K562 (cell line): ENCODE data around the gene CSTPP1. TPM values are rescaled to one million over a fixed set of nuclear protein-coding genes. Genes with fewer than 3 reads are reported as not detected.

Experiments used
- ATAC-seq: fragments of 200-7000 bp; cut with Tn5 transposase; 3 replicates; pipeline ENCODE4 v1.9.1; 2020; ENCODE audit warnings: moderate library complexity
- BruUV-seq: library from RNA; stranded (reverse); fragments of 400-500 nt; replicated peaks from 2 replicates; lab custom pipeline; 2021; lab: Mats Ljungman, UMichigan
- CTCF ChIA-PET: fragments of 300-600 bp; formaldehyde crosslinking; extraction: SDS; loops from one replicate; lab custom pipeline; 2021; ENCODE audit warnings: low intra/inter-chr PET ratio; lab: Yijun Ruan, JAX
- POLR2A ChIA-PET: fragments of 300-600, 350-650 bp; sonication (Branson Sonifier 250); formaldehyde crosslinking; extraction: SDS; loops from one replicate; lab custom pipeline; 2021; ENCODE audit warnings: antibody characterized with exemption, inconsistent platforms; lab: Yijun Ruan, JAX
- DNase-seq, 4 experiments: peaks; one replicate each; pipeline versions ENCODE4 v3.0.0 to v3.0.0-alpha.2; 2011 to 2018; ENCODE audit warnings: low spot score in 3 of 4, mixed read lengths in 3 of 4; ENCODE audit errors: extremely low read depth in 1 of 4
- FAIRE-seq: peaks from 2 replicates; lab custom pipeline; 2011; peaks lifted over from hg19 to GRCh38; lab: Jason Lieb, UNC
- H2AFZ ChIP-seq: 2 replicates; pipeline ENCODE4 v1.6.0; 2011; ENCODE audit warnings: low read depth, low read length, control low read depth, inconsistent platforms
- H3K27ac ChIP-seq: fragments of 200-600 bp; 3 replicates; pipeline ENCODE4 v1.8.0; 2011; ENCODE audit warnings: low read depth, mild to moderate bottlenecking, control low read depth, inconsistent platforms, low read length, moderate library complexity, mixed read lengths; ENCODE audit errors: extremely low read depth
- H3K27me3 ChIP-seq, 2 experiments: fragments of 300-600 bp in 1 of 2; 2 replicates in 1 of 2; 3 replicates in 1 of 2; pipeline versions ENCODE4 v1.6.0 to v1.8.0; 2011; ENCODE audit warnings: inconsistent platforms in 2 of 2, low read length in 2 of 2, mild to moderate bottlenecking in 1 of 2, mixed read lengths in 1 of 2, moderate library complexity in 1 of 2; ENCODE audit not compliant: control insufficient read depth in 2 of 2, insufficient read depth in 2 of 2
- H3K36me3 ChIP-seq: fragments of 300-600 bp; 3 replicates; pipeline ENCODE4 v1.8.0; 2011; ENCODE audit warnings: mild to moderate bottlenecking, low read length, inconsistent platforms; ENCODE audit not compliant: control insufficient read depth, insufficient read depth
- H3K4me1 ChIP-seq, 2 experiments: fragments of 200-600 bp in 1 of 2; replicated peaks in 1 of 2; 2 replicates in 1 of 2; 3 replicates in 1 of 2; pipeline versions ENCODE4 v1.5.1 to v1.8.0; 2011; ENCODE audit warnings: inconsistent platforms in 2 of 2, low read length in 2 of 2, mild to moderate bottlenecking in 1 of 2, mixed read lengths in 1 of 2, moderate library complexity in 1 of 2; ENCODE audit not compliant: control insufficient read depth in 2 of 2, insufficient read depth in 2 of 2
- H3K4me2 ChIP-seq: 2 replicates; pipeline ENCODE4 v1.6.1; 2011; ENCODE audit warnings: low read length, control low read depth, inconsistent platforms, mixed read lengths; ENCODE audit not compliant: insufficient read depth
- H3K4me3 ChIP-seq: fragments of 200-600 bp; sonication (generic), shearing (Covaris generic); 2 replicates; pipeline ENCODE4 v1.5.1; 2016; ENCODE audit warnings: control low read depth, inconsistent platforms
- H3K79me2 ChIP-seq: fragments of 200-600 bp; 3 replicates; pipeline ENCODE4 v1.8.0; 2011; ENCODE audit warnings: low read length, inconsistent platforms; ENCODE audit not compliant: control insufficient read depth, insufficient read depth
- H3K9ac ChIP-seq, 2 experiments: 2 replicates each; pipeline versions ENCODE4 v1.6.0 to v1.6.1; 2011; ENCODE audit warnings: low read depth in 2 of 2, low read length in 2 of 2, control low read depth in 1 of 2, inconsistent platforms in 1 of 2, mild to moderate bottlenecking in 1 of 2, mixed read lengths in 1 of 2; ENCODE audit not compliant: insufficient read depth in 1 of 2
- H3K9me1 ChIP-seq: one replicate; pipeline ENCODE4 v1.6.0; 2011; ENCODE audit warnings: inconsistent platforms, mild to moderate bottlenecking, low read length, moderate library complexity; ENCODE audit not compliant: control insufficient read depth, insufficient read depth
- H3K9me3 ChIP-seq: replicated peaks from 2 replicates; pipeline ENCODE4 v1.5.1; 2011; ENCODE audit warnings: low read depth, low read length, inconsistent platforms; ENCODE audit not compliant: control insufficient read depth, insufficient read depth
- H4K20me1 ChIP-seq: replicated peaks from 2 replicates; pipeline ENCODE4 v1.6.1; 2011; ENCODE audit warnings: low read length, inconsistent platforms, mixed read lengths; ENCODE audit not compliant: control insufficient read depth, insufficient read depth
- MAFF ChIP-seq: IDR thresholded peaks from 2 replicates; pipeline ENCODE4 v1.6.1; 2012; ENCODE audit warnings: low read length, improper control_type of control experiment
- SIX5 ChIP-seq, 2 experiments: IDR thresholded peaks; 2 replicates each; pipeline ENCODE4 v1.6.1; 2011; ENCODE audit warnings: low read length in 2 of 2, borderline replicate concordance in 1 of 2, low read depth in 1 of 2, mild to moderate bottlenecking in 1 of 2, moderate library complexity in 1 of 2; ENCODE audit not compliant: insufficient read depth in 1 of 2
- SOX6 ChIP-seq: fragments of 450-650 bp; IDR thresholded peaks from 2 replicates; pipeline ENCODE4 v1.6.1; 2014; ENCODE audit warnings: mild to moderate bottlenecking
- ZNF311 ChIP-seq: fragments of 250-450 bp; sonication (Bioruptor Pico); IDR thresholded peaks from 2 replicates; pipeline ENCODE4 v1.4.0; 2020; ENCODE audit warnings: mild to moderate bottlenecking, moderate library complexity
- ZNF695 ChIP-seq: fragments of 450-650 bp; formaldehyde crosslinking; IDR thresholded peaks from 2 replicates; pipeline ENCODE4 v1.4.0; 2020; ENCODE audit warnings: mild to moderate bottlenecking, moderate library complexity
- WGBS: fragments of 100-300 bp; shearing (Covaris generic); methylation state at CpG from one replicate; pipeline ENCODE4 v1.1.6; 2016; ENCODE audit warnings: low coverage, mixed read lengths; ENCODE audit not compliant: insufficient coverage; ENCODE audit errors: missing lambda C conversion rate; 5-methylcytosine and 5-hydroxymethylcytosine counted together
- in situ Hi-C: fragments of 300-500 bp; cut with MboI; formaldehyde crosslinking; loops from 4 replicates; pipeline ENCODE4 v1.15.0; 2018; ENCODE audit warnings: inconsistent platforms, mixed read lengths
- intact Hi-C: fragments of 100-400 bp; cut with micrococcal nuclease; formaldehyde crosslinking; loops from 2 replicates; pipeline ENCODE4 v1.14.2; 2022
- polyA plus RNA-seq, 8 experiments: library from polyadenylated mRNA; depleted of rRNA in 4 of 8; stranded (reverse) in 5 of 8; unstranded in 3 of 8; fragments of >200 nt; fragmentation: Nextera tagmentation in 2 of 8; fragmentation: Illumina TruSeq in 1 of 8; extraction: Ambion mirVana in 2 of 8; extraction: Trizol in 1 of 8; gene quantifications; 2 replicates each; pipeline versions ENCODE4 v1.2.1 to v1.2.3, GENCODE V29; 2011 to 2014; ENCODE audit warnings: inconsistent platforms in 1 of 8, missing spikeins in 1 of 8
- total RNA-seq, 7 experiments: library from RNA; depleted of rRNA in 6 of 7; stranded (reverse); fragments of >200 nt in 6 of 7; fragmentation: Illumina TruSeq in 2 of 7; extraction: Trizol in 2 of 7; gene quantifications; 2 replicates each; pipeline versions ENCODE4 v1.2.1 to v1.2.3, GENCODE V29; 2011 to 2021; ENCODE audit warnings: low replicate concordance in 1 of 7

The CSTPP1 gene
- total and polyA plus RNA-seq, 9 of the 15 experiments (the other 6 are each of a cell fraction or from before 2014, with no cell fraction given): 6.5 to 17.8 (median 9.2) TPM

DNA sequence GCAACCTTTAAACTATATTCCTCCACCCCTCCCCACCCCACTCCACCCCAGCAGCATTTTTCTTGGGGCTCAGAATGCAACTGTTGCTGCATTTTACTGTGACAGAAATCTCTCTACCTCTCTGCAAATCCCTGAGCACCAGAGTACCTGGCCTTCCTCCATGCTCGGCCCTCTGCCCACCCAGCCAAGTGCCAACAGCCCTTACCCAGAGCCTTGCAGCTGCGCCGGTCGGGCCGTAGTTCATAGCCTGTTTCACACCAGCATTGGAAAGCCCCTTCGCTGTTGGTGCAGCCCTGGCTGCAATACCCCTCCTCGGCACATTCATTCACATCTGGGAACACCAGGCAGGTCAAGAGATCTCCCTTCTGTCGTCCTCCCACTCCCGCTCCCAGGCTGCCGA lies 41.6 kb upstream of the CSTPP1 start:
- Histone ChIP-seq H3K4me3 (no peak overlapping the region), H3K4me1 (peaks cover 0 to 8% of the 10 kb centered on the region in 2 experiments; a peak in 2 of 5 replicates), H3K9ac (no peak overlapping the region), H3K9me1 (no peaks in the 10 kb centered on the region), H3K36me3 (no peaks in the 10 kb centered on the region), H3K27me3 (peaks cover 14 to 42% of the 10 kb centered on the region in 2 experiments), H3K27ac (no peak overlapping the region), H3K9me3 (no peaks in the 10 kb centered on the region), H2AFZ (no peak overlapping the region), H4K20me1 (peaks cover 9% of the 10 kb centered on the region; the same call in 1 of the 2 replicates), H3K4me2 (no peak overlapping the region), H3K79me2 (no peaks in the 10 kb centered on the region)
- FAIRE-seq (no peak), DNase-seq (no peak), ATAC-seq (no peak)
- TF ChIP-seq SIX5 (IDR thresholded peaks at IDR 0.05; ENCODE audit: borderline replicate concordance in 1 of 2, insufficient read depth in 1 of 2, low read depth in 1 of 2, low read length in 2 of 2) (no peak), MAFF (no peak)
- in situ Hi-C loops (no loop called here), intact Hi-C loops (no loop called here)
- ChIA-PET POLR2A (interaction anchor here (0.9 kb wide), 1 partner anchor 252 kb away, joined by 3 read pairs; no protein-coding TSS in a partner anchor), CTCF (interaction anchor here (0.5 kb wide), 1 partner anchor 16 kb away, joined by 3 read pairs; no protein-coding TSS in a partner anchor)
- BruUV-seq: no TSS peak
- 12% methylated on average over 10 of the region's 10 CpGs for WGBS

DNA sequence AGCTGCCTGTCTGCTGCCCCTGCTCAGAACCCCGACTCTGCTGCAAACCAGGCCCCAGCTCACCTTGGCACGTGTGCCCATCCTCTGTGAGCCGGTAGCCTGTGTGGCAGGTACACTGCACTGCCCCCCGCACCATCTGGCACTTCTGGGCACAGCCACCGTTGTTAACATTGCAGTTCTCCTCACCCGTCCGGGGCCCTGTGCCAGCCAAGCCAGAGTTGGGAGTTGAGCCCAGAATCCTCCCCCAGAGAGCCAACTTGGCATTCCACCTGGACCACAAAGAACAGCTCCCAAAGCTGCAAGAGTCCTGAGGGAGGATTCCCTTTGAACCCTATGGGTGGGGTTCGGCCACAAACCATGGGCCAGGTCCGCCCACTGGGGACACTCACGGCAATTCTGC lies 40.7 kb upstream of the CSTPP1 start:
- Histone ChIP-seq H3K27ac (no peak overlapping the region), H3K4me2 (no peak overlapping the region), H3K4me1 (peaks cover 0 to 8% of the 10 kb centered on the region in 2 experiments; a peak in 2 of 5 replicates), H3K4me3 (no peak overlapping the region), H2AFZ (no peak overlapping the region), H3K36me3 (no peaks in the 10 kb centered on the region), H3K9ac (0 out of 4 replicates have a peak overlapping the region, but pooled peaks of 1 of the 2 experiments have one; percentile 45), H3K79me2 (no peaks in the 10 kb centered on the region), H3K27me3 (peaks cover 14 to 47% of the 10 kb centered on the region in 2 experiments), H4K20me1 (peaks cover 9% of the 10 kb centered on the region; the same call in 1 of the 2 replicates), H3K9me1 (no peaks in the 10 kb centered on the region), H3K9me3 (no peaks in the 10 kb centered on the region)
- no peak for ATAC-seq
- in situ Hi-C loops: no loop called here
- no peak for FAIRE-seq
- no peak for DNase-seq
- BruUV-seq: no TSS peak
- TF ChIP-seq SOX6 (no peak), ZNF311 (no peak), ZNF695 (no peak)
- 13% methylated on average over 9 of the region's 10 CpGs for WGBS
- intact Hi-C loops: no loop called here
- CTCF ChIA-PET: no interaction called here
- POLR2A ChIA-PET: no interaction called here
